HepG2 (cell line): ENCODE results near the gene OGFR. TPM values are rescaled to one million over a fixed set of nuclear protein-coding genes. Genes with fewer than 3 reads are reported as not detected.

Experiments used
- ATAC-seq: fragments of 200-7000 bp; cut with Tn5 transposase; 3 replicates; pipeline ENCODE4 v1.9.1; 2020; ENCODE audit warnings: mild to moderate bottlenecking, moderate library complexity
- BruUV-seq: library from RNA; stranded (reverse); fragments of 400-500 nt; replicated peaks from 2 replicates; lab custom pipeline; 2021; lab: Mats Ljungman, UMichigan
- CTCF ChIA-PET: fragments of 300-600 bp; formaldehyde crosslinking; extraction: SDS; loops from one replicate; lab custom pipeline; 2021; ENCODE audit warnings: low total read pairs, inconsistent platforms, low intra/inter-chr PET ratio; lab: Yijun Ruan, JAX
- POLR2A ChIA-PET: fragments of 350-600 bp; sonication (Branson Sonifier 250); formaldehyde crosslinking; loops from one replicate; lab custom pipeline; 2020; ENCODE audit warnings: antibody characterized with exemption, inconsistent platforms; lab: Yijun Ruan, JAX
- DNase-seq: peaks from one replicate; pipeline ENCODE4 v3.0.0-alpha.2; 2015; ENCODE audit warnings: low spot score
- FAIRE-seq: peaks from 3 replicates; lab custom pipeline; 2011; peaks lifted over from hg19 to GRCh38; lab: Jason Lieb, UNC
- H2AFZ ChIP-seq: one replicate; pipeline ENCODE4 v1.6.1; 2011; ENCODE audit warnings: low read length, inconsistent platforms
- H3K27ac ChIP-seq: fragments of 300-600 bp; 3 replicates; pipeline ENCODE4 v1.8.0; 2011; ENCODE audit warnings: mixed run types, mild to moderate bottlenecking, mixed read lengths, low read length, inconsistent platforms; ENCODE audit not compliant: insufficient read depth; ENCODE audit errors: extremely low read length
- H3K27me3 ChIP-seq, 2 experiments: fragments of 200-600 bp in 1 of 2; 2 replicates in 1 of 2; 3 replicates in 1 of 2; pipeline versions ENCODE4 v1.6.0 to v1.8.0; 2011; ENCODE audit warnings: low read length in 2 of 2, mild to moderate bottlenecking in 2 of 2, moderate library complexity in 2 of 2, inconsistent platforms in 1 of 2; ENCODE audit not compliant: insufficient read depth in 2 of 2, control insufficient read depth in 1 of 2
- H3K36me3 ChIP-seq, 2 experiments: fragments of 200-600 bp in 1 of 2; replicated peaks in 1 of 2; 2 replicates in 1 of 2; 3 replicates in 1 of 2; pipeline versions ENCODE4 v1.5.1 to v1.8.0; 2011; ENCODE audit warnings: low read length in 2 of 2, inconsistent platforms in 1 of 2; ENCODE audit not compliant: insufficient read depth in 2 of 2, control insufficient read depth in 1 of 2
- H3K4me1 ChIP-seq: 2 replicates; pipeline ENCODE4 v1.5.1; 2012; ENCODE audit warnings: low read length, inconsistent platforms; ENCODE audit not compliant: insufficient read depth
- H3K4me2 ChIP-seq: 2 replicates; pipeline ENCODE4 v1.6.0; 2011; ENCODE audit warnings: low read depth, low read length, inconsistent platforms
- H3K4me3 ChIP-seq, 3 experiments: fragments of 200-600 bp in 1 of 3; sonication (generic), shearing (Covaris generic) in 1 of 3; replicated peaks in 1 of 3; 2 replicates each; pipeline ENCODE4 v1.5.1; 2011 to 2016; ENCODE audit warnings: low read length in 3 of 3, inconsistent platforms in 2 of 3, low read depth in 2 of 3, mild to moderate bottlenecking in 2 of 3, control low read depth in 1 of 3, mixed read lengths in 1 of 3; ENCODE audit not compliant: insufficient read depth in 1 of 3
- H3K79me2 ChIP-seq: one replicate; pipeline ENCODE4 v1.6.1; 2011; ENCODE audit warnings: low read length, inconsistent platforms; ENCODE audit not compliant: insufficient read depth
- H3K9ac ChIP-seq: 2 replicates; pipeline ENCODE4 v1.6.0; 2011; ENCODE audit warnings: mild to moderate bottlenecking, low read depth, low read length, inconsistent platforms; ENCODE audit not compliant: insufficient read depth
- H3K9me3 ChIP-seq: 2 replicates; pipeline ENCODE4 v1.5.1; 2012; ENCODE audit warnings: mild to moderate bottlenecking, low read length
- H4K20me1 ChIP-seq: 2 replicates; pipeline ENCODE4 v1.6.0; 2011; ENCODE audit warnings: inconsistent platforms, mild to moderate bottlenecking, low read length, moderate library complexity; ENCODE audit not compliant: insufficient read depth
- AHR ChIP-seq: IDR thresholded peaks from 2 replicates; pipeline ENCODE4 v1.6.1; 2018; ENCODE audit warnings: missing genetic modification reagents, missing compliant biosample characterization
- ELF4 ChIP-seq: sonication (generic); formaldehyde crosslinking; IDR thresholded peaks from 2 replicates; pipeline ENCODE4 v1.5.0; 2020; ENCODE audit warnings: missing genetic modification reagents, mild to moderate bottlenecking, moderate library complexity, borderline replicate concordance
- HMGA1 ChIP-seq: sonication (generic); formaldehyde crosslinking; conservative IDR thresholded peaks from 2 replicates; pipeline ENCODE4 v1.4.0; 2020; ENCODE audit warnings: missing genetic modification reagents
- PHF20 ChIP-seq: sonication (generic); formaldehyde crosslinking; IDR thresholded peaks from 2 replicates; pipeline ENCODE4 v1.5.0; 2020; ENCODE audit warnings: mild to moderate bottlenecking, missing genetic modification reagents
- SMAD3 ChIP-seq: sonication (generic); formaldehyde crosslinking; IDR thresholded peaks from 2 replicates; pipeline ENCODE4 v1.4.0; 2020; ENCODE audit warnings: missing genetic modification reagents
- SNAI1 ChIP-seq: sonication (generic); formaldehyde crosslinking; IDR thresholded peaks from 2 replicates; pipeline ENCODE4 v1.5.0; 2020; ENCODE audit warnings: mild to moderate bottlenecking, missing genetic modification reagents, borderline replicate concordance
- SRY ChIP-seq: sonication (generic); formaldehyde crosslinking; IDR thresholded peaks from 2 replicates; pipeline ENCODE4 v1.8.0; 2022; ENCODE audit warnings: mild to moderate bottlenecking, missing genetic modification reagents
- TAF1 ChIP-seq: sonication (generic); formaldehyde crosslinking; IDR thresholded peaks from 2 replicates; pipeline ENCODE4 v1.4.0; 2020; ENCODE audit warnings: missing genetic modification reagents
- THAP7 ChIP-seq: sonication (generic); formaldehyde crosslinking; IDR thresholded peaks from 2 replicates; pipeline ENCODE4 v1.8.1; 2023; ENCODE audit warnings: mild to moderate bottlenecking, missing genetic modification reagents
- ZBTB44 ChIP-seq: sonication (generic); formaldehyde crosslinking; IDR thresholded peaks from 2 replicates; pipeline ENCODE4 v1.4.0; 2020; ENCODE audit warnings: missing genetic modification reagents
- ZKSCAN5 ChIP-seq: sonication (generic); formaldehyde crosslinking; IDR thresholded peaks from 2 replicates; pipeline ENCODE4 v1.5.1; 2020; ENCODE audit warnings: mild to moderate bottlenecking, missing genetic modification reagents
- ZNF263 ChIP-seq: sonication (generic); formaldehyde crosslinking; IDR thresholded peaks from 2 replicates; pipeline ENCODE4 v1.4.0; 2020; ENCODE audit warnings: missing genetic modification reagents
- ZNF547 ChIP-seq: sonication (generic); formaldehyde crosslinking; IDR thresholded peaks from 2 replicates; pipeline ENCODE4 v1.5.1; 2020; ENCODE audit warnings: mild to moderate bottlenecking, missing genetic modification reagents
- ZNF549 ChIP-seq: sonication (generic); formaldehyde crosslinking; IDR thresholded peaks from 2 replicates; pipeline ENCODE4 v1.5.0; 2020; ENCODE audit warnings: missing genetic modification reagents
- ZNF670 ChIP-seq: sonication (generic); formaldehyde crosslinking; IDR thresholded peaks from 2 replicates; pipeline ENCODE4 v1.8.0; 2022; ENCODE audit warnings: mild to moderate bottlenecking, missing genetic modification reagents, borderline replicate concordance
- ZNF678 ChIP-seq: sonication (generic); formaldehyde crosslinking; IDR thresholded peaks from 2 replicates; pipeline ENCODE4 v1.4.0; 2020; ENCODE audit warnings: mild to moderate bottlenecking, missing genetic modification reagents
- ZSCAN5A ChIP-seq: sonication (generic); formaldehyde crosslinking; IDR thresholded peaks from 2 replicates; pipeline ENCODE4 v1.8.0; 2022; ENCODE audit warnings: mild to moderate bottlenecking, missing genetic modification reagents, borderline replicate concordance
- WGBS: methylation state at CpG from one replicate; pipeline ENCODE4 v1.1.6; 2017; ENCODE audit warnings: low lambda C conversion rate; 5-methylcytosine and 5-hydroxymethylcytosine counted together
- in situ Hi-C: cut with HindIII; loops from 2 replicates; pipeline ENCODE4 v1.10.0; 2017; ENCODE audit warnings: low pct_unique_long_range_greater_than_20kb; ENCODE audit not compliant: extremely low pct_ligation_motif_present
- intact Hi-C: fragments of 100-400 bp; cut with micrococcal nuclease; formaldehyde crosslinking; loops from one replicate; pipeline ENCODE4 v1.10.0; 2022; ENCODE audit not compliant: unreplicated experiment
- polyA plus RNA-seq, 8 experiments: library from polyadenylated mRNA; depleted of rRNA in 3 of 8; stranded (reverse) in 7 of 8; unstranded in 1 of 8; fragments of >200 nt; fragmentation: Illumina TruSeq in 4 of 8; extraction: Trizol in 4 of 8; gene quantifications; 2 replicates each; pipeline versions ENCODE4 v1.2.1 to v1.2.3, GENCODE V29; 2011 to 2016; ENCODE audit warnings: low read depth in 4 of 8, missing spikeins in 1 of 8, mixed read lengths in 1 of 8; ENCODE audit not compliant: insufficient read depth in 1 of 8
- total RNA-seq, 5 experiments: library from RNA; depleted of rRNA; stranded (reverse); fragments of >200 nt; fragmentation: Illumina TruSeq; extraction: Trizol; gene quantifications; 2 replicates each; pipeline ENCODE4 v1.2.3, GENCODE V29; 2016; ENCODE audit warnings: low read depth in 1 of 5

The OGFR gene
- total and polyA plus RNA-seq, 2 of the 13 experiments (the other 11 are each of a cell fraction or from before 2014, with no cell fraction given), result 47.7 to 81.8 TPM

GRCh38 chr20:62818592-62819493 lies 14.2 kb downstream of the OGFR start:
- H3K27me3 ChIP-seq, result no peaks in the 10 kb centered on the region
- ChIA-PET CTCF (no interaction called here), POLR2A (interaction anchor here (0.7 to 6.8 kb wide), 11 partner anchors 11 to 450 kb away, joined by 3 to 64 read pairs (median 7); partner anchors contain the start of genes MRGBP and TCFL5)
- BruUV-seq, result no TSS peak
- 0 out of 5 replicates have a peak, but pooled peaks cover 0 to 1% of the 10 kb centered on the region in 2 experiments for H3K36me3 ChIP-seq
- peak overlapping the region; percentile 74 for H3K27ac ChIP-seq
- intact Hi-C loops (loop anchor here (1.0 kb wide), 1 partner anchor 13 kb away; no protein-coding TSS in a partner anchor), in situ Hi-C loops (no loop called here)
- ATAC-seq (peak; percentile 68), FAIRE-seq (peak; percentile 95), DNase-seq (peak; percentile 96)
- peak overlapping the region; percentile 72 for H3K9ac ChIP-seq
- H3K9me3 ChIP-seq, result no peaks in the 10 kb centered on the region
- no peak overlapping the region for H2AFZ ChIP-seq
- peak overlapping the region; percentile 81 for H3K4me2 ChIP-seq
- H3K79me2 ChIP-seq, result peaks cover 6% of the 10 kb centered on the region
- H3K4me1 ChIP-seq, result peaks cover 84% of the 10 kb centered on the region
- H4K20me1 ChIP-seq, result peaks cover 4% of the 10 kb centered on the region; the same call in 1 of the 2 replicates
- H3K4me3 ChIP-seq, result peak overlapping the region; percentile 51 to 77 (median 68)
- 12% methylated on average over 16 of the region's 25 CpGs for WGBS
- TF ChIP-seq SRY (peak; percentile 67; the same call in 1 of the 2 replicates), ZNF547 (no peak), TAF1 (CRISPR knock-in tag) (peak; percentile 67; the same call in 1 of the 2 replicates), SMAD3 (CRISPR knock-in tag) (peak; percentile 60; the same call in 1 of the 2 replicates), ZNF549 (CRISPR knock-in tag) (no peak), ZNF670 (CRISPR knock-in tag) (no peak), ZSCAN5A (no peak), ZNF263 (CRISPR knock-in tag) (peak; percentile 13; the same call in 1 of the 2 replicates), SNAI1 (no peak), HMGA1 (CRISPR knock-in tag) (no peak), AHR (CRISPR knock-in tag) (peak; percentile 75; the same call in 1 of the 2 replicates), PHF20 (CRISPR knock-in tag) (no peak), ELF4 (CRISPR knock-in tag) (no peak), THAP7 (no peak), ZKSCAN5 (CRISPR knock-in tag) (no peak), ZNF678 (CRISPR knock-in tag) (no peak), ZBTB44 (CRISPR knock-in tag) (no peak)
